Right ventricle myocardium inferior (tissue), 1 donor: ENCODE data around the gene DNAJB8. TPM values are rescaled to one million over a fixed set of nuclear protein-coding genes. Genes with fewer than 3 reads are reported as not detected.

Experiments
- ATAC-seq: fragments of 200-7000 bp; cut with Tn5 transposase; one replicate; pipeline ENCODE4 v1.9.1; 2020; ENCODE audit warnings: mild to moderate bottlenecking, moderate library complexity
- DNase-seq: peaks from one replicate; pipeline ENCODE4 v3.0.0; 2021; ENCODE audit errors: missing footprints
- intact Hi-C: fragments of 100-400 bp; cut with DNase I; formaldehyde crosslinking; loops from one replicate; pipeline ENCODE4 v1.11.0; 2022
- total RNA-seq: library from RNA; stranded (reverse); fragmentation: NEBNext Ultra II Directional; extraction: Animal tissue kit (Norgen Biotek cat#: 25700); gene quantifications from one replicate; pipeline ENCODE4 v1.2.1, GENCODE V29; 2021
- donor health status: DM: no; HTN: yes; CAD: no; lungs with severe emphysema.

The DNAJB8 gene
- total RNA-seq, 1 donor from 2014 or later: not detected

DNA sequence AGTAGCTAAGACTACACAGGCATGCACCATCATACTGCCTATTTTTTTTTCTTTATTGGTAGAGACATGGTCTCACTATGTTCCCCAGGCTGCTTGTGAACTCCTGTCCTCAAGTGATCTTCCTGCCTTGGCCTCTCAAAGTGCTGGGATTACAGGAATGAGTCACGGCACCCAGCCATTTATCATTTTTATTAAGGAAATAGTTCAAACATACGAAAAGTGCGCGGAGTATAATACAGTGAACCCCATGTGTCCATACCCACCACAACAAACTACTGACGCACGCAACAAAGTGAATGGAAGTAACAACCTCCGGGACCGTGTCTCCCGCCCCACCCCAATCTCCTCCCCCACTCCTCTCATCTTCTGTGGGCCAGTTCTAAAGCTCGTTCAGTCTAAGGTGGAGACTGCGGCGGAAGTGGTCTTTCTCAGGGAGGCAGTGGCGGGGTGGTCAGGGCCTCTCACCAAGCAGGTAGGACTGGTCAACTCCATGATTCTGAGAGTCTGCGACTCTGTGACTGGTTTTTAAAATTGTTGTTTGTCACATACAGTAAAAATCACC, 42.1 kb downstream of the DNAJB8 start:
- ATAC-seq (no peak), DNase-seq (peak; percentile 8)
- intact Hi-C loops: loop anchor here (5.0 kb wide), 2 partner anchors 73 to 158 kb away; no protein-coding TSS in a partner anchor

DNA sequence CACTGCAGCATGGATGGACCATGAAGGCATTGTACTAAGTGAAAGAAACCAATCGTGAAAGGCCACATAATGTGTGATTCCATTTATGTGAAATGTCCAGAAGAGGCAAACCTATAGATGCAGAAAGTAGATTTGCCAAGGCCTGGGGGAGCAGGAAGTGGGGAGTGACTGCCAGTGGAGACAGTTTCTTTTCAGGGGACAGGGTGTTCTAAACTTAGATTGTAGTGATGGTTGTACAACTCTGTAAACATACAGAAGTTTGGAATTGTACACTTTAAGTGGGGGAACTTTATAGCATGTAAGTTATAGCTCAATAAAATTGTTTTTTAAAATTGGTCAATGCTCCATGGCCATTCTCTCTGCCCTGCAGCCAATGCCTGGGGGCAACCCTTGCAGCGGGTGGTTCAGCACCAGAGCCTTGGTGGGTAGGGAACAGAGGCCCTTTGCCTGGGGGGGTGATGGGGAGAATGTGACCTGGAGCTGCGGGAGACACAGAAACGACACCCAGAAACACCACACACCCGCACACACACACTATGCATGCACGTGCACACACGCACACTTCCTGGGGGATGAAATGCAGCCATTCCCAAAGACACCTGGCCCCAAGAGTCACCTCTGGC, 43.1 kb downstream of the DNAJB8 start:
- peak; percentile 5 for DNase-seq
- no peak for ATAC-seq
- intact Hi-C loops: no loop called here

DNA sequence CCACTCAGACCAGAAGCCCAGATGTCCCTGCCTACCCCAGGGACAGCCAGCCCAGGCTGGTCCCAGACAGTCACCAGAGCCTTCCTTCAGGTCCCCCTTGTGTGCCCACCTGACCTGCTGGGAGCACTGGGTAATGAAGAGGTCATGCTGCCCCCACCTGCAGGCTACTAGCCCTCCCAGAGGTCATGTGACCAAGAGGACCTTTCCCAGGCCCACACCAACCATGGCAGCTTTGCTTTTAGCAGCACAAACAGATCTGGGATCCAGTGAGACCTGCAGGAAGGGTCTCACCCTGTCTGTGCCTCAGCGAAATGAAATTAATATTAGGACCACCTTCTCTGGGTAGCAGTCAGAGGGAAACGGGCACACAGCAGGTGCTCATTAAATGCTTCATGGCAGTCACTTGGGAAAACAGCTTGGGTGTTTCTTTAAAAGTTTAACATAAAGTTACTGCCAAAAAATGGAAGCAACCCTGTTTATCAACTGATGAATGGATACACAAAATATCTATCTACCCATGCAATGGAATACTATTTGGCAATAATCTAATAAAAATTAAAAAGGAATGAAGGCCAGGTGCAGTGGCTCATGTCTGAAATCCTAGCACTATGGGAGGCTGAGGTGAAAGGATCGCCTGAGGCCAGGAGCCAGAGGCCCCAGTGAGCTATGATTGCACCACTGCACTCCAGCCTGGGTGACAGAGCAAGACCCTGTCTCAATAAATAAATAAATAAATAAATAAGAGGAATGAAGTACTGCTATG, 43.7 kb downstream of the DNAJB8 start:
- no peak for ATAC-seq
- intact Hi-C loops: no loop called here
- DNase-seq: peak; percentile 22

DNA sequence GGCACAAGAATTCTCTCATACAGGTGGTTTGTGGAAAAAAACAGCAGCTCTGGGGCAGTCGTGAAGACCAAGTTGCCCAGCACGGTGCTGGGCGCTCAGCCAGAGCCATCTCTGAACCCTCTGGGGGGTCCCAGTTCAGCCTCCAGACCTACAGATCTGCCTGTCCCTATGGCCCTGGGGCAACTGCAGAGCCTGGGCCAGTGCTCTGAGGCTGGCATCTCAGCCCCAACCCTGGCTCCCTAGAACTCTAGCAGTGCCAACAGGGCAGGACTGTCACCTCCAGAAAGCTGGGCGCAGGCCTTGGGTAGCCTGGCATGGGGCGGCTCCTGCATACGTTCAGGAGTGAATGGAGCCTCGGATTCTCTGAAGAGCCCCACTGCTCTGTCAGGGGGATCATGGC, 44.7 kb downstream of the DNAJB8 start:
- DNase-seq (peak; percentile 48), ATAC-seq (no peak)
- intact Hi-C loops: no loop called here

DNA sequence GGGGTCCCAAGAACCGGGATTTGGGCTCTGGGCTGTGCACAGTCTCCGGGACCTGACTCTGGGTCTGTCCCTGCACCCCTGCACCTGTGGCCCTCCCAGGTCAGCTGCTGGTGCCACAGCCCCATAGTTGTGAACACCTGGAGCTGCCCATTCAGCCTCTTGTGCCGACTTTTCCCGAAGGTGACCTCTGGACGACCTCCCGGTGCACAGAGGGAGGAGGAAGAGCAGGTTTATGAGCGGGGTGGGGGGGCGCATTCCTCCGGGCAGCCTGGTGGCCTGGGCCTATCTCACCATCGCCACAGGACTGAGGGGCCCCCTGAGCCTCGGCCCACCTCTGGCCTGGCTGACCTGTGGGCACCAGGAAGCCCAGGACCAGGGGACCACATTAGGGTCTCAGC, 45.3 kb downstream of the DNAJB8 start:
- ATAC-seq (no peak), DNase-seq (peak; percentile 23)
- intact Hi-C loops: no loop called here

DNA sequence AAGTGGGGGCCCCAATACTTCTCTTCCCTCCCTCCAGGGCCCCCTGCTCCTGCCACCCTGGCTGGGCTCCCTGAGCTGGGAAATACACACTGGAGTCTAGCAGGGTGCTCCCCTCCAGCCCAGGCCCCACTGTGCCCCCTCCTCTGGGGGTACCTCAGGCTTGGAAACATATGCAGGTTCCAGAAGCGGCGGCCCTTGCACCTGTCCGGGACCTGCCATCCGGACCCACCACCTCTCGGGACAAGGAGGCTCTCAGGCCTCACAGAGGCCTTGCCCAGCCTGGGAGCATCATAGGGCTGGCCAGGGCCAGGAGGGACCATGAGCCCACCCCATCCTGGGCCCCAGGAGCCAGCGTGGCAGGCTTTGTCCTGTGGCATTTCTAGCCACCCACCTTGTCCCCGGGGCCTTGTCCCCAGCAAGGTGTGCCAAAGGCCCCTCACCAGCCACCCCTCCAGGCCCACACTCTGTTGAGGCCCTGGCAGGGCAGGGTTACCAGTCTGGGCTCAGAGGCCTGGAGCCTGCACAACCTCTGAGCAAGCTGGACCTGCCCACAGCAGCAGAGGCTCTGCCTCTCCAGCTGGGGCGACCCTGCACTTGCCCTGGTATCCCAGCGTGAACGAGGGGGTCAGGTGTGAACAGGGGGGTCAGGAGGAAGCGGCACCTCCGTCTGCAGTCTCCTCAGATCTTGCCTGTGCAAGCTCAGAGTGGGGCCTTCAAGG, 45.8 kb downstream of the DNAJB8 start:
- peak; percentile 59 for DNase-seq
- ATAC-seq: no peak
- intact Hi-C loops: no loop called here

DNA sequence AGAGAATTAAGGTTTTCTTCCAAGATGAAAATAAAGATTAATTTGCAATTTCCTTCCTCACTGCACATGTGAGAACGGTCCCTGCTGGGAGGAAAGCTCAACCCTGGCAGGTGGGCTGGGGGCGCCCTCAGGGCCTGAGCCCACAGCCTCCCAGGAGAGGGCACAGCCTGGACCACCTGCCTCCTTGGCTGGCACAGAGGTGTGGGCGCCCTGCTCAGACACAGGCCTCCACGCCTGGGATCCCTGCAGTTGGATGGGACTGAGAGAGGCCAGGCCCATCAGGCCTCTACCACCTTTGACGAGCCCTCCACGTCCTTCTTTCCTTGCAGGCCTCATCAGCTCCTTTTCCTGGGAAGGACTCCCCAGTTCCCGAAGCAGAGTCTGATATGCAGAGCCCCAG, 46.4 kb downstream of the DNAJB8 start:
- intact Hi-C loops: no loop called here
- peak; percentile 31 for DNase-seq

DNA sequence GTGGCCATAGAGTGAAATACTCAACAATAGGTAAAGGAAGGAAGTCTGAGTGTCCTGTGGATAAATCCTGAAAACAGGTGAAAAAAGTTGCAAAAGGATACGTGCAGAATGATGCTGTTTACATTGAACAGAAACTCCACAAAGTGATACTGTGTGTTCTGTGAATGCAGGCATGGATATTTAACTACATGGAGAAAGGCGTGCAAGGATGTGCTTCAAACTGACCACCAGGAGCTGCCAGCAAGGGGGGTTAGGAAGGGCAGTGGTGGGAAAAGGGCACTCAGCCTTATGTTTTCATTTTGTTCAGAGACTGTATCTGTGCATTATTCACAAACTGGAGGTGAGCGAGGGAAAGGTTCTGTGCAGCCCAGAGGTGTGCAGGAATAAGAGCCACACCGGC, 47.4 kb downstream of the DNAJB8 start:
- ATAC-seq: no peak
- DNase-seq: no peak
- intact Hi-C loops: no loop called here

More for the DNA sequence above, 46.4 kb downstream of the DNAJB8 start:
- no peak for ATAC-seq

DNA sequence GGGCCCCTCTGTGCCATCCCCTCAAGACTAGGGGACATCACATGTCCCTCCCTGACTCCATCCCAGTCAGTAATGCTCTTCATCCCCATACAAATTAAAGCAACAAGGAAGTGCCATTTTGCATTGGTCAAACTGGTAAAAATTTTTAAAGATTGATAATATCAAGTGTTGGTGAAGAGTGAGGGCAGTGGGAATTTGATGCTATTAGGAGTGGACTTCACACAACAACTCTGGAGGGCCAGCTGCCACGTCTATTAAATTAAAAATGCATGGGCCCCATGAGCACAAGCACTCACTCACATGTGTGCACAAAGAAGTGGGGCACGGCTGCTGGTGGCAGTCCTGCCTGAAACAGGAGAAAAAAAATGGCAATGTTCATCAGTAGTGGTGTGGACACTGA, 47.8 kb downstream of the DNAJB8 start:
- DNase-seq (no peak), ATAC-seq (no peak)
- intact Hi-C loops: no loop called here

DNA sequence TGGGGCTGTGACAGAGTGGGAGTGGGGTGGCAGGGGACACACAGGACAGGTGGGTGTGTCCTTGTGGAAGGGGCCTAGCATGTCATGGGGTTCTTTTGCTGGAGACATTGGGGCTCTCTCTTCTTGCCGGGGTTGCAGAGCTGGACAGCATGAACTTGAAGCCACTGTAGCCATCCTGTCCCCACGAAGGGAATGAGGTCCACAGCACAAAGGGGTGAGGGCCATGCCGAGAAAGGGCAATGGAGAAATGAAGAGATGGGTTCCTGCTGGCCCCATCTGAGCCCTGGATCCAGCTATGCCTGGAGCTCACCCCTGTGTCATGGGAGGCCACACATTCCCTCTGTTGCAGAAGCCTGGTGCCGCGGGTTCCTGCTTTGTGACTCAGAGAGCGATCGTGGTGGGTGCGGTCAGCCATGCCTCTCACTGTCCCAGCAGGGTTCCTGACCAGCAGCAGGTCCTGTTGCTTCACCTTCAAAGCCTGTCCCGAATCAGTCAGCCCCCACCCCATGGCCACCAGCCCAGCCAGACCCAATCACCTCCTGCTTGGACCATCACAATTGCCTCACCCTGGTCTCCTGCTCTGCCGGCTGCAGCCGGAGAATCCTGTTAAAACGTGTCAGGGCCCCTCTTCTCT, 50.0 kb downstream of the DNAJB8 start:
- DNase-seq (no peak), ATAC-seq (no peak)
- intact Hi-C loops: no loop called here

DNA sequence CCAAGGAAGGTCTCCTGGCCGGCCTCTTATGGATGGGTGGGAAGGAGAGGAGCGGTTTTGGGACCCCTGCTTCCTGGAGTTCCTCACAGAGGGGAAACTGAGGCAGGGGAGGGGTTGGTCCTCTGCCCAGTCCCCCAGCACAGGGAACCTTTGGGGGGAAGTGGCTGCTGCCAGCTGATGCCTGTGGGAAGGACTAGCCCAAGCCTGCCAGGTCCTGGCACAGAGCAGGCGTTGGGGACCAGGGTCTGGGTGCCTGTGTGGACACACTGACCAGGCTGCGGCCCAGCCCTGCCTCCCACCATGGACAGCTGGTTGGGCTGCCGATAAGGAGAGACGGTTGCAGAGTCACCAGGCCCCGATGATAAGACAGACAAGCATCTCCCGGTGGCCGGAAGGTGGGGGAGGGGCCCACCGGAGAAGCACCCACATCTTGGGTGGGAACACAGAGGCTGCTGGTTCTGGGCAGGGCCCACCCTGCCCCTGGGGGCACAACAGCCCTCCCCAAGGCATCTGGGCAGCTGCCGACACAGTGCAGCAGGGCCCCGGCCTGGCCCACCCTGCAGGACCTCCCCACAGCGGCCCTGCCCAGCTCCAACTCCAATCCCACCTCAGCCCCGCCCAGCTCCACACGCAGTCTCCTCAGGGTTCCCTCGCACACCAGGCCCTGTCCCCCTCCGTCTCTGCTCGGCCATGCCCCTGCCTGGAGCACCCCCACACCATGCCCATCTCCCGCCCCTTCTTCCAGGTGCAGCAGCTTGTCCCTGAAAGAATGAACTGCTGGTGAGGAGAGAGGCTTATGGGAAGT, 50.7 kb downstream of the DNAJB8 start:
- no peak for ATAC-seq
- intact Hi-C loops: no loop called here
- no peak for DNase-seq

DNA sequence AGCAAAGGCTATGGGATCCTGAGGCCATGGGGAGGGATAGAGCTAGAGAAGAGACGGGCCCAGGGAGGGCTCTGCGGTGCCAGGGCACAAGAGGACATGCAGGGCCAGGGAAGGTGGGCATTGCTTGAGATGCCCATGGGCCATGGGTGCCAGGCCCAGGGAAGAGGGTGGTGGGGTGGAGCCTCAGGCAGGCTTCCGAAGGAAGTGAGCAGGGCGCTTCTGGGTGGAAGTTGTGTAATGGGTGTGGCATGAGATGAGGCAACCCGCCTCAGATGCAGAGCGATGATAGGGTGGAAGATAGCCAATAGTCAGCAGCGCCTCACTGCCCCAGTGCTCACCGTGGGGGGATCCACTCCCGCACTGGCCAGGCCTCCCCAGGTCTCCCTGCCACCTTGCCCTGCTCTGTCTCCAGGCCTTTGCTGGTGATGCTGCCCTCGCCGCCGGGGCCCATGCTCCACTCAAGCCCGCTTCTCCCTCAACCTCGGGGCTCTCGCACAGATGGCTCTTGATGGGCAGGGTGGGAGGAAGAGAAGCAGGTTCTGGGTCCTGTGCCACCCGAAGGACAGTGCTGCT, 51.4 kb downstream of the DNAJB8 start:
- DNase-seq (no peak), ATAC-seq (no peak)
- intact Hi-C loops: no loop called here

DNA sequence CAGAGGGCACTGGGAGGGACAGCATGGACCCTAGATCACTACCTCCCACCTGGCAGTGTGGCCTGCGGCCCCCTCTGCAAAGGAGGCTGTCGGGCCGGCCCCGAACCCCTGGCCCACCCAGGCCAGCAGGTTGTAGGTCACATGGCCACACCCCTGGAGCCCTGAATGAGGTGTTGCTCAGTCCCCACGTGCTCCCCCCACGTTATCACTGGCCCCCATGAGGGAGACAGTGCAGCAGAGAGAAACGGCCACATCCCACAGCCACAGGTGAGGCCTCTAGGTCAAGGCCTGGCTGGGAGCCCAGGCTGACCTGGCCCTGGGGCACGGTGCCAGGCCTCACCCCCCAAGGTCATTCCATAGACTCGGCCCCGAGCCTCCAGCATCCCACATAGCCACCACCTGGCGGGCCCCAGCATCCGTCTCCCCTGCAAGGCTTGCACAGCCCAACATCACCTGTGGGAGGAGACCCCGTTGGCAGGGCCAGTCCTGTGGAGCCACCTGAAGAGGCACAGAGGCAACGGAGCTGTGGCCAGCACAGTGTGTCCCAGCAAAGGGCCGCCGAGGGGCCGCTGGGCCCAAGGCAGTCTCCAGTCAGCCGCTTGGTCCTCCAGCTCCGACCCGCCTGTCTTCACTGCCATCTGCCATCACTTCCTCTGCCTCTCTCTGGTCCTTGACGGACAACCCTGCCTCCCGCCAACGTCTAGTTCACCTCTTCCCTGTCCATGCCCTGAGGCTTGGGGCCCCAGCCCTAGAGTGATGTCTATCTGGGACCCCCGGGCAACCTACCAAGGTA, 53.1 kb downstream of the DNAJB8 start:
- ATAC-seq (no peak), DNase-seq (no peak)
- intact Hi-C loops: no loop called here

DNA sequence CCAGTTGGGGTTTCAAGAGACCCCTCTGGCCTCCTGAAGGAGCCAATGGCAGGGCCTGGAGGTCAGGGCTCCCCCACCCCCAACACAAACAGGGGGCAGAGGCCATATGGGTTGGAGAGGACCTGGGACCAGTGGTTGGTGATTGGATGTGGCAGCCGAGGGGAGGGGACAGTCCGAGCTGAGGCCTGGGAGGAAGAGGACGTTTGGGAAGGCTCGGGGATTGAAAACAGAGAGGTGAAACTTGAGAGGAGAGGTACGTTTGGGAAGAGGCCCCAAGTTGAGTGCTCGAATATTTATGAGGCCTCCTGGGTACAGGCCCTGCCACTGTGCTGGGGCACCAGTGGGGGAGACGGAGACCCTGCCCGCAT, 53.7 kb downstream of the DNAJB8 start:
- intact Hi-C loops: no loop called here
- DNase-seq (no peak), ATAC-seq (no peak)
